Duodenal mucosa (tissue), 2 donors: Measurements from ENCODE around the gene ZNF236.

Source experiments
- H3K27ac ChIP-seq: one replicate; pipeline ENCODE4 v1.7.0; 2013; ENCODE audit warnings: low read depth, low read length
- H3K27me3 ChIP-seq, 2 donors: one replicate each; pipeline ENCODE4 v1.7.0; 2013; ENCODE audit warnings: low read length in 2 of 2, control low read depth in 1 of 2; ENCODE audit not compliant: insufficient read depth in 2 of 2, control insufficient read depth in 1 of 2
- H3K36me3 ChIP-seq, 2 donors: one replicate each; pipeline ENCODE4 v1.7.0; 2013; ENCODE audit warnings: low read length in 2 of 2, control low read depth in 1 of 2; ENCODE audit not compliant: insufficient read depth in 2 of 2, control insufficient read depth in 1 of 2
- H3K4me1 ChIP-seq, 2 donors: one replicate each; pipeline ENCODE4 v1.7.0; 2013; ENCODE audit warnings: low read length in 2 of 2, control low read depth in 1 of 2; ENCODE audit not compliant: insufficient read depth in 2 of 2, control insufficient read depth in 1 of 2
- H3K4me3 ChIP-seq, 2 donors: one replicate each; pipeline ENCODE4 v1.7.0; 2013; ENCODE audit warnings: low read length in 2 of 2, low read depth in 1 of 2
- H3K9ac ChIP-seq, 2 donors: one replicate each; pipeline ENCODE4 v1.7.0; 2013; ENCODE audit warnings: low read length in 2 of 2, low read depth in 1 of 2
- H3K9me3 ChIP-seq, 2 donors: one replicate each; pipeline ENCODE4 v1.7.0; 2013; ENCODE audit warnings: low read length in 2 of 2, control low read depth in 1 of 2; ENCODE audit not compliant: control insufficient read depth in 1 of 2

ZNF236 gene

DNA sequence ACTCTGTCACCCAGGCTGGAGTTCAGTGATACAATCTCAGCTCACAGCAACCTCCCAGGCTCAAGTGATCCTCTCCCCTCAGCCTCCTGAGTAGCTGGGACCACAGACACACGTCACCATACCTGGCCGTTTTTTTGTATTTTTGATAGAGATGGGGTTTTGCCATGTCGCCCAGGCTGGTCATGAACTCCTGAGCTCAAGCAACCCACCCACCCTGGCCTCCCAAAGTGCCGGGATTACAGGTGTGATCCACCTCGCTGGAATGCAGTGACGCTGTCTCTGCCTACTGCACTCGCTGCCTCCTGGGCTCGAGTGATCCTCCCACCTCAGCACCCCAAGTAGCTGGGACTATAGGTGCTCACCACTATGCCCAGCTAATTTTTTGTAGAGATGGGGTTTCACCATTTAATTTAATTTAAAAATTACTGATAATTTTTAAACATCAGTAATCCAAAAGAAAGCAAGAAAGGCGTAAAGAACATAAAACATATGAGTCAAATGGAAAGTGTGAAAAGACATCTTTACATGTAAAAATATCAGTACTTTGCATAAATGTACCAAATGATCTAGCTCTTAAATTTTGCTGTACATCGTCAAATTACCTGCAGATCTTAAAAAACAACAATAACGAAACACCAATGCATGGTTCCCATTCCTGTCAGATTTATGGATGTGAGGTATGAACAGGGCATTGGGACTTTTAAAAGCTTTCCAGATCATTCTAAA is 2.8 kb upstream of the ZNF236 start:
- H3K9ac ChIP-seq = no peak overlapping the region
- no peak overlapping the region for H3K27ac ChIP-seq
- H3K4me1 ChIP-seq = peaks cover 22 to 26% of the 10 kb centered on the region in 2 donors
- H3K9me3 ChIP-seq = no peaks in the 10 kb centered on the region
- no peak overlapping the region for H3K4me3 ChIP-seq
- peaks cover 4% of the 10 kb centered on the region in 2 donors for H3K36me3 ChIP-seq
- no peaks in the 10 kb centered on the region for H3K27me3 ChIP-seq

- Histone ChIP-seq H3K4me1 (peaks cover 22 to 26% of the 10 kb centered on the region in 2 donors), H3K9me3 (no peaks in the 10 kb centered on the region), H3K4me3 (peak overlapping the region; percentile 97), H3K36me3 (peaks cover 0 to 4% of the 10 kb centered on the region in 2 donors), H3K27ac (peak overlapping the region; percentile 95), H3K9ac (peak overlapping the region; percentile 98 to 99), H3K27me3 (no peaks in the 10 kb centered on the region)
Measured at GRCh38 chr18:76821356-76821874, 942 bp upstream of the ZNF236 start.

DNA sequence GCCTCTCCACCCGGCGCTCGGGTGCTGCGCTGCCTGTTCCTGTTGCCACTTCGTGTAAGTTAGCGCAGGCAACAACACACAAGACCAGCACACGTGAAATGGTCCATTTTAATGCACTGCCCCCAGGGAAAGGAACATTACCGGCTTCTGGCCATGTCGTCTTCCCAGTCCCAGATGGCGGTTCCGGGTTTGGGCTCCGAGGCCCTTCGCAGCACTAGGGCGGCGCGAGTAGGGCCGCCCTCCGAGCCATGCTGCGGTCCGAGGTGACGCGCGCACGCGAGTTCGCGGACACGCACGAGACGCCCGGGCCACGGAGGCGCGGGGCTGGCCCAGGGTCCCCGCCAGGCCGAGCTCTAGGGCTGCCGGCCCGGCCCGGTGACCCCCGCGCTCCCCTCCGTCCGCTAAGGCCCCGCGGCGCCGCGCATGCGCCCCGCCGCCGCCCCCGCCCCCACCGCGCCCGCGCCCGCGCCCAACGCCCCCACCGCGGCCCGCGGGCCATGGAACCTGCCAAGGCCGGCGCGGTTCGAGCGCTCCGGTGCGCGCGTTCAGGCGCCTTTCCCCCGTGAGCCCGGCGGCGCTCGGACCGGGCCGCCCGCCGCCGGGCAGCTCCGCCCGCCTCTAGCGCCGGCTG is 367 bp upstream of the ZNF236 start:
- H3K9ac ChIP-seq = peak overlapping the region; percentile 98 to 99
- H3K27me3 ChIP-seq = no peaks in the 10 kb centered on the region
- no peaks in the 10 kb centered on the region for H3K9me3 ChIP-seq
- H3K36me3 ChIP-seq = peaks cover 0 to 4% of the 10 kb centered on the region in 2 donors
- peak overlapping the region; percentile 95 for H3K27ac ChIP-seq
- peak overlapping the region; percentile 97 for H3K4me3 ChIP-seq
- H3K4me1 ChIP-seq = peaks cover 22 to 26% of the 10 kb centered on the region in 2 donors

- Histone ChIP-seq H3K4me3 (peak overlapping the region; percentile 73 to 90), H3K4me1 (peaks cover 22 to 26% of the 10 kb centered on the region in 2 donors), H3K36me3 (peaks cover 0 to 4% of the 10 kb centered on the region in 2 donors), H3K27me3 (no peaks in the 10 kb centered on the region), H3K9ac (peak overlapping the region; percentile 55 to 96), H3K27ac (peak overlapping the region; percentile 22), H3K9me3 (no peaks in the 10 kb centered on the region)
Measured at GRCh38 chr18:76823161-76823538, 793 bp downstream of the ZNF236 start.

DNA sequence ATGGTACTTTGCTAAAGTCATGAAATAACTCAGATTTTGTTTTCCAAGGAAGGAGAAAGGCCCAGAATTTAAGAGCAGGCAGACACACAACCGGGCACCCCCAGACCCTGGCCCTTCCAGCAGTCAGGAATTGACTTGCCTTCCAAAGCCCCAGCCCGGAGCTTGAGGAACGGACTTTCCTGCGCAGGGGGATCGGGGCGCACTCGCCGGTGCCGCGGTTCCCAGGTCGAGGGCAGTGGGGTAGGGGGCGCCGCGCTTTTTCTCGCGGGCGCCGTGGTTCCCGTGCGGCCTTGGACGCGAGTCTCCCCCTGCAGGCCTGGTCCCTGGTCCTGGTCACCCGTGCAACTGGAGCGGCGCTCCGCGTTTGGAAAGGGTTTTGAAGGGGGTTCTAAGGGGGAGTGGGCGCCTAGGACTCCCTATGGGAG is 1.2 kb downstream of the ZNF236 start:
- H3K4me3 ChIP-seq = peak overlapping the region; percentile 73 to 90

DNA sequence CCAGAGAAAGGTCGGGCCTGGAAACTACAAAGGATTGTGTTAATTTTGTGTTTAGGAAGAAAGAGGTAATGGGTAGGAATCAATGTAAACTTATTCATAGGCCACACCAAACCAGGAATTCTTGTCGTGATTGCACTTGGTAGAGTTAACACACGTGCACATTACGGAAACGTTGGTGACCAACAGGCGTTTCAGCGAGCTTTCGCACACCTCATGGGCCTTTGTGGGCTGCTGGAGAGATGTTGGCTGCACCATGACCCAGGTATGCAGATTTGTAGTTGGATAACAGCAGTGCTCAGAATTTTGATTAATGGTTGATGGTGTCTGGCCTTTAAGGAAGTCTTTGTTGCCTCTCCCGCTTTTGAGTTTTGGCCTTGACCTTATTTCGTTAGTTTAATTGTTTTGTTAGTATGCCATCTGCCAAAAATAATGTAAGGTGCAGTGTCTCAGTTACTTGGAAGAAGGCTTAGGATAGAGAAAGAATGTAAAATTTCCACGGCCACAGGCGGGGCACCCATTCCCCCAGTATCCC is 1.9 kb downstream of the ZNF236 start:
- Histone ChIP-seq H3K9ac (no peak overlapping the region), H3K9me3 (no peaks in the 10 kb centered on the region), H3K27me3 (no peaks in the 10 kb centered on the region), H3K4me3 (peak overlapping the region in 1 of 2 donors; percentile 9), H3K27ac (no peak overlapping the region), H3K36me3 (peaks cover 0 to 4% of the 10 kb centered on the region in 2 donors), H3K4me1 (peaks cover 22 to 26% of the 10 kb centered on the region in 2 donors)

More for the DNA sequence above, 1.2 kb downstream of the ZNF236 start:
- peaks cover 0 to 4% of the 10 kb centered on the region in 2 donors for H3K36me3 ChIP-seq
- no peak overlapping the region for H3K27ac ChIP-seq
- no peaks in the 10 kb centered on the region for H3K27me3 ChIP-seq
- peak overlapping the region; percentile 55 to 96 for H3K9ac ChIP-seq
- peaks cover 22 to 26% of the 10 kb centered on the region in 2 donors for H3K4me1 ChIP-seq
- H3K9me3 ChIP-seq = no peaks in the 10 kb centered on the region

- Histone ChIP-seq H3K9ac (no peak overlapping the region), H3K9me3 (no peaks in the 10 kb centered on the region), H3K27ac (no peak overlapping the region)
Measured at GRCh38 chr18:76824754-76825153, 2.4 kb downstream of the ZNF236 start.

DNA sequence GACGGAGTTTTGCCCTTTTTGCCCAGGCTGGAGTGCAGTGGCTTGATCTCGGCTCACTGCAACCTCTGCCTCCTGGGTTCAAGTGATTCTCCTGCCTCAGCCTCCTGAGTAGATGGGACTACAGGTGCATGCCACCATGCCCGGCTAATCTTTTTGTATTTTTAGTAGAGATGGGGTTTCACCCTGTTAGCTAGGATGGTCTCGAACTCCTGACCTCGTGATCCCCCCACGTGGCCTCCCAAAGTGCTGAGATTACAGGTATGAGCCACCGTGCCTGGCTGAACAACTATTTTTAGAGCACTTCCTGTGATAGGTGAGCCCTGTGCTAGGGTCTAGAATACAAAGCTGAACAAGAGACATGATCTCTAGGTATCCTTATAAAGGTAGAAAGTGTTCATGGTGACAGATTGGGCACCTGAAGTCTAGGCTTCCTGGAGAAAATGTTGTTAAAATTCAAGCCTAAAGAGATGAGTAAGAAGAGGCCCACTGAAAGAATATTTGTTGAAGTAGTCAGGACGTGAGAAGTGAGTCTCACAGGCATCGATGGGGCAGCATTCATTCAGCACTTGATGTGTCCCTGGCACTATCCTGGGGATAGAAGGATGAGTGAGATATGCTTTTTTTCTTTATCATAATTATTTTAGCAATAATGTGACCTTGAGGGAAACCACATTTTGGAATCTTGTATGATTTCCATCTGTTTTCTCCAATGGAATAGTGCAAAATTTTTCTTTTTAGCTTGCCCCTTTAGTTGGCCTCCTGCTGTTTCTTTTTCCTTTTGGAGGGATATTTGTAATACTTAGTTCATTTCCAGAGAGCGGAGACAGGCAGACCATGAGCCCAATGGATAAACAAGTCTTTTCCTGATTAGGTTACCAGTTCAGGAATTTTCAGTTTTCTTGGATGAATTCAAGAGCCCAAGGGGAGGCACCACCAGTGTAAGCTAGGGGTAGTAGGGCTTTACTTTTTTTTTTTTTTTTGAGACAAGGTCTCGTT is 5.1 kb downstream of the ZNF236 start:
- no peaks in the 10 kb centered on the region for H3K9me3 ChIP-seq
- H3K4me1 ChIP-seq = peaks cover 12 to 13% of the 10 kb centered on the region in 2 donors
- no peak overlapping the region for H3K9ac ChIP-seq
- H3K36me3 ChIP-seq = no peaks in the 10 kb centered on the region
- H3K27ac ChIP-seq = no peak overlapping the region
- H3K27me3 ChIP-seq = no peaks in the 10 kb centered on the region
- no peak overlapping the region for H3K4me3 ChIP-seq

More at GRCh38 chr18:76824754-76825153, 2.4 kb downstream of the ZNF236 start:
- Histone ChIP-seq H3K4me3 (no peak overlapping the region), H3K27me3 (no peaks in the 10 kb centered on the region), H3K4me1 (peaks cover 22% of the 10 kb centered on the region in 2 donors), H3K36me3 (peaks cover 0 to 4% of the 10 kb centered on the region in 2 donors)

DNA sequence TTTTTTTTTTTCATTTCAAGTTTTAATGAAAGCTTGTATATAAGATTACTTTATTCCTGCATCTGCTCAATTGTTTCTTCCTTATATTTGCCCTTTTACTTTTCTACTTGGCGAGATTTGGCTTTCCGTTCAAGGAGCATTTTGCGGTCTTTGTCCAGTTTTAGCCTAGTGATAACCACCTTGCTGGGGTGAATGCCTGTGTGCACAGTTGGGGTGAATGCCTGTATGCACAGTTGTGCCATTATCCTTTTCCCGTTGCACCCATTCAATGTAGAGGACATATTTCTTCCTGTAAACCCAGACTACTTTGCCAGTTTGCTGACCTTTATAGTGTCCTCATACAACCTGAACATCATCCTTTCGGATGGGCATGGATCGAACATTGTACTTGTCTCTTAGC is 12.0 kb downstream of the ZNF236 start:
- Histone ChIP-seq H3K9ac (no peak overlapping the region), H3K36me3 (no peaks in the 10 kb centered on the region), H3K27ac (no peak overlapping the region), H3K27me3 (no peaks in the 10 kb centered on the region), H3K4me1 (peaks cover 7 to 17% of the 10 kb centered on the region in 2 donors), H3K9me3 (no peaks in the 10 kb centered on the region), H3K4me3 (no peak overlapping the region)
